H1 (cell line): ENCODE measurements around the gene RUFY4. TPM values are rescaled to one million over a fixed set of nuclear protein-coding genes. Genes with fewer than 3 reads are reported as not detected.

Experiments
- GABPA ChIP-seq: IDR thresholded peaks from 2 replicates; pipeline ENCODE4 v1.6.1; 2011; ENCODE audit warnings: mild to moderate bottlenecking, low read length, moderate library complexity, borderline replicate concordance; ENCODE audit not compliant: insufficient read depth
- YY1 ChIP-seq: IDR thresholded peaks from 2 replicates; pipeline ENCODE4 v1.6.1; 2011; ENCODE audit warnings: low read depth, mild to moderate bottlenecking, low read length
- polyA plus RNA-seq, 7 experiments: library from polyadenylated mRNA; depleted of rRNA in 3 of 7; stranded (reverse) in 5 of 7; unstranded in 2 of 7; fragments of >200 nt in 5 of 7; fragments of 200-250 nt in 2 of 7; gene quantifications; 1 replicate in 5 of 7; 2 replicates in 1 of 7; 4 replicates in 1 of 7; pipeline versions ENCODE4 v1.2.1 to v1.2.3, GENCODE V29; 2011 to 2013; ENCODE audit warnings: missing spikeins in 2 of 7, mixed read lengths in 2 of 7
- total RNA-seq: library from RNA; stranded (reverse); fragmentation: NEBNext Ultra II Directional; extraction: Animal tissue kit (Norgen Biotek cat#: 25700); gene quantifications from 2 replicates; pipeline ENCODE4 v1.2.1, GENCODE V29; 2021

The RUFY4 gene
- total and polyA plus RNA-seq, 2 of the 8 experiments (the other 6 are each of a cell fraction or from before 2014, with no cell fraction given) = 0.32 to 0.38 TPM

GRCh38 chr2:218036371-218036770 is 32.7 kb upstream of the RUFY4 start (continued):
- no peak for TF ChIP-seq YY1
- no peak for TF ChIP-seq GABPA
